Neural progenitor cell (in vitro differentiated cells): ENCODE results near the gene KRT79.

Source experiments
- CTCF ChIP-seq: fragments of 200-600 bp; sonication (generic); IDR thresholded peaks from 2 replicates; pipeline ENCODE4 v1.5.1; 2017; ENCODE audit warnings: antibody characterized with exemption, mild to moderate bottlenecking
- EZH2 ChIP-seq: fragments of 200-600 bp; sonication (generic); IDR thresholded peaks from 2 replicates; pipeline ENCODE4 v1.6.1; 2017; ENCODE audit warnings: antibody characterized with exemption, mild to moderate bottlenecking, moderate library complexity

- TF ChIP-seq CTCF (no peak), EZH2 (no peak)
Measured at GRCh38 chr12:52800259-52800917, 33.7 kb downstream of the KRT79 start.
